ENCODE results near the gene LPP. TPM values are rescaled to one million over a fixed set of nuclear protein-coding genes. Genes with fewer than 3 reads are reported as not detected.

LPP gene
- total RNA-seq, 1 donor: 196 TPM

- no peak overlapping the region for H3K4me3 ChIP-seq (ENCODE audit: low read depth, low read length)
- TF ChIP-seq CTCF (IDR thresholded peaks at IDR 0.05; ENCODE audit: insufficient read depth, low read depth, low read length): no peak
- DNase-seq (ENCODE audit: low read depth): no peak
Measured at GRCh38 chr3:188659449-188660090, 505.6 kb downstream of the LPP start.

GRCh38 chr3:188660415-188660814, 506.5 kb downstream of the LPP start:
- no peak overlapping the region for H3K4me3 ChIP-seq (ENCODE audit: low read depth, low read length)
- no peak for DNase-seq (ENCODE audit: low read depth)
- no peak for TF ChIP-seq CTCF (IDR thresholded peaks at IDR 0.05; ENCODE audit: insufficient read depth, low read depth, low read length)

GRCh38 chr3:188661806-188662205, 507.8 kb downstream of the LPP start:
- H3K4me3 ChIP-seq (ENCODE audit: low read depth, low read length): no peak overlapping the region
- no peak for TF ChIP-seq CTCF (IDR thresholded peaks at IDR 0.05; ENCODE audit: insufficient read depth, low read depth, low read length)
- DNase-seq (ENCODE audit: low read depth): peak; percentile 72

- no peak for DNase-seq (ENCODE audit: low read depth)
- TF ChIP-seq CTCF (IDR thresholded peaks at IDR 0.05; ENCODE audit: insufficient read depth, low read depth, low read length): no peak
- no peak overlapping the region for H3K4me3 ChIP-seq (ENCODE audit: low read depth, low read length)
Measured at GRCh38 chr3:188662214-188662613, 508.3 kb downstream of the LPP start.

DNA sequence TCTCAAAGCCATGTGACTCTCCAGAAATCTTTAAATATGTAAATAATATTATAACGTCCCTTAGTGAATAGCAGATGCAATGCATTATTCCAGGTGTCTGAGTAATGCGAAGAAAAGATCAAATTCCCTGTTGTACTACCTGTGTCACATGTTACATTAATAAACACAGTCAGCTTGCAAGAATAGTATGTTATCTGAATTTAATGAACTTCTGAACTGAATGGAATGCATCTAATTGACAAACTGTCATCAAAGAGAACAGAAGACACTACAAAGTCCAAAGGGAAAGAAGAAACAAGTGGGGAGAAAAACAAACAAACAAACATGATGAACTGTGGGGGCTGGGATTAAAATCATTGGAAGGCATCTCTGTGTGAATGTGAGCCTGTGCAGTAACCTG, 508.8 kb downstream of the LPP start:
- no peak for TF ChIP-seq CTCF (IDR thresholded peaks at IDR 0.05; ENCODE audit: insufficient read depth, low read depth, low read length)
- DNase-seq (ENCODE audit: low read depth): no peak
- no peak overlapping the region for H3K4me3 ChIP-seq (ENCODE audit: low read depth, low read length)

DNA sequence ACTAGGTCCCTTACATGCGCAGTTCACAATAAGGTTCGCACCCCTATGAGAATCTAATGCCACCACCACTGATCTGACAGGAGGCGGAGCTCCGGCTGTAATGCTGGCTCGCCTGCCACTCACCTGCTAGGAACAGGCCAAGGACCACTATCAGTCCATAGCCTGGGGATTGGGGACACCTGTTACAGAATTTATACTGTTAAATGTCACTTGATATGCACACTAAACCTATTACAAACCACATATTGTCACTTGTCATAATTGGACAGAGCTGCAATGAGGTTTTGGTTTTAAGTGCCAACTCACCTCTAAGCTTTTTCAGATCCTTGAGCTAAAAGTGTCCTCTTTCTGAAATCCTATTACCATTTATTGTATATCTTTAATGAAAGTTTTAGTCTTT, 509.9 kb downstream of the LPP start:
- no peak for DNase-seq (ENCODE audit: low read depth)
- H3K4me3 ChIP-seq (ENCODE audit: low read depth, low read length): no peak overlapping the region
- TF ChIP-seq CTCF (IDR thresholded peaks at IDR 0.05; ENCODE audit: insufficient read depth, low read depth, low read length): no peak

DNA sequence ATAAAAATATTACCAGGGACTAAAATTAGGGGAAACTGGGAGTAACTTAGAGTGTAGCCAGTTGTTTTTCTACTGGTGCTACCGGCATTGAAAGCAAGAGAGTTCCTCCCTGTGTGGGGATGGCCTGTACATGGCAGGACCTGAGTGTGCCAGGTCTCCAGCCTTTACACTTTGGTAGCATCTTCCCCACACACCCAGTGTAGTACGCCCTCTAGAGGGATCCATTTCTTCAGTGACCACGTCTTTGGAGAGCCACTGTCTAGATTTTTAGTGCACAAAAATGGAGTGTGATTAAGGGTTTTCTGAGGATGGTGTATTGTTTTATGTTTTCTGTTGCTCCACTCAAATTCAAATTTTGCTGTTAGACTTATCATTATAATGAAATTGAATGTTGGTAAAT, 510.8 kb downstream of the LPP start:
- no peak for DNase-seq (ENCODE audit: low read depth)
- peak; percentile 49 for TF ChIP-seq CTCF (IDR thresholded peaks at IDR 0.05; ENCODE audit: insufficient read depth, low read depth, low read length)
- no peak overlapping the region for H3K4me3 ChIP-seq (ENCODE audit: low read depth, low read length)
